Activated CD8-positive, alpha-beta T cell treated with anti-CD3 and anti-CD28 coated beads for 36 hours (primary cell): ENCODE data around the gene VCX3A. TPM values are rescaled to one million over a fixed set of nuclear protein-coding genes. Genes with fewer than 3 reads are reported as not detected.
"Not testable (repeated sequence)": the region's sequence is repeated elsewhere in the genome, so short reads cannot be mapped to it uniquely, and the experiment has no call there.

Experiments
- ATAC-seq: fragments of 200-7000 bp; cut with Tn5 transposase; one replicate; pipeline ENCODE4 v1.10.0; 2021; ENCODE audit warnings: mild to moderate bottlenecking, moderate library complexity
- CTCF ChIA-PET: fragments of 350-600 bp; sonication (Branson Sonifier 250); formaldehyde crosslinking; loops from one replicate; lab custom pipeline; 2021; ENCODE audit warnings: antibody characterized with exemption; lab: Charles Lee
- POLR2A ChIA-PET: fragments of 350-600 bp; sonication (Branson Sonifier 250); formaldehyde crosslinking; loops from one replicate; lab custom pipeline; 2021; ENCODE audit warnings: antibody characterized with exemption; lab: Charles Lee
- DNase-seq: peaks from one replicate; pipeline ENCODE4 v3.0.0-alpha.2; 2020
- H3K27ac Mint-ChIP-seq: one replicate; pipeline ENCODE4 v1.8.0; 2021; ENCODE audit warnings: mild to moderate bottlenecking, mixed read lengths
- H3K27me3 Mint-ChIP-seq: one replicate; pipeline ENCODE4 v1.8.0; 2021; ENCODE audit warnings: mixed read lengths
- H3K36me3 Mint-ChIP-seq: one replicate; pipeline ENCODE4 v1.8.0; 2021; ENCODE audit warnings: low read depth, mixed read lengths
- H3K4me1 Mint-ChIP-seq: one replicate; pipeline ENCODE4 v1.8.0; 2021; ENCODE audit warnings: low read depth, mixed read lengths
- H3K4me3 Mint-ChIP-seq: one replicate; pipeline ENCODE4 v1.8.0; 2021; ENCODE audit warnings: mild to moderate bottlenecking, moderate library complexity, mixed read lengths
- H3K9me3 Mint-ChIP-seq: one replicate; pipeline ENCODE4 v1.8.0; 2021; ENCODE audit warnings: mixed read lengths
- intact Hi-C: fragments of 100-400 bp; cut with micrococcal nuclease; formaldehyde crosslinking; loops from one replicate; pipeline ENCODE4 v1.10.0; 2022
- total RNA-seq, 2 experiments: library from RNA; stranded (reverse); gene quantifications; one replicate each; pipeline ENCODE4 v1.2.3, GENCODE V29; 2021
- TF ChIP-seq, protein P1 (sequence below): fragments of 200-600 bp; IDR thresholded peaks from one replicate; pipeline ENCODE4 v1.8.0; 2022; ENCODE audit warnings: antibody characterized with exemption, mild to moderate bottlenecking

VCX3A gene
- not detected for total RNA-seq

- H3K36me3 Mint-ChIP-seq, H3K9me3 Mint-ChIP-seq: not testable (repeated sequence)
These were observed at the start of gene VCX3A for GRCh38 chrX:6535018-6535417. Gene VCX3A, minus strand, starts transcription at chrX:6535118. Its CDS starts 621 bp downstream, at chrX:6534497.

DNA sequence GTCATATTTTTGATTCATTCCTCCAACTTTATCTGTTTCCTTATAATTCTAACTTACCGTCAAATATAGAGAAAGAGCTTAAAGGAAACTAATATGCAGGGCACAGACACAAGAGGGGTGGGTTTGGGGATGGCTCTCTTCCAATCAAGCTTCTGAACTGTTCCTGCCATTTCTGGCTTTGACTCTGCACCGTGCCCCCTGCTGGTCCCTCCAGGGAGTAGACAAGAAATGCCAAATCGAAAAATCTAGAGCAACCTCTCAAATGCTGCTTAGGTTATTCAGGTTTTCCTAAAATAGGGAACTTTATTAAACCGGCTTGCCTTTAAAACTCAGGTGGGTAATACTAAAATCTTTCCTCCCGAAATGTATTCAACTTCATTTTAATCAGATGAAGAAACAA lies 39.8 kb upstream of the VCX3A start:
- H3K9me3 Mint-ChIP-seq, result no peaks in the 10 kb centered on the region
- TF ChIP-seq, protein P1, sequence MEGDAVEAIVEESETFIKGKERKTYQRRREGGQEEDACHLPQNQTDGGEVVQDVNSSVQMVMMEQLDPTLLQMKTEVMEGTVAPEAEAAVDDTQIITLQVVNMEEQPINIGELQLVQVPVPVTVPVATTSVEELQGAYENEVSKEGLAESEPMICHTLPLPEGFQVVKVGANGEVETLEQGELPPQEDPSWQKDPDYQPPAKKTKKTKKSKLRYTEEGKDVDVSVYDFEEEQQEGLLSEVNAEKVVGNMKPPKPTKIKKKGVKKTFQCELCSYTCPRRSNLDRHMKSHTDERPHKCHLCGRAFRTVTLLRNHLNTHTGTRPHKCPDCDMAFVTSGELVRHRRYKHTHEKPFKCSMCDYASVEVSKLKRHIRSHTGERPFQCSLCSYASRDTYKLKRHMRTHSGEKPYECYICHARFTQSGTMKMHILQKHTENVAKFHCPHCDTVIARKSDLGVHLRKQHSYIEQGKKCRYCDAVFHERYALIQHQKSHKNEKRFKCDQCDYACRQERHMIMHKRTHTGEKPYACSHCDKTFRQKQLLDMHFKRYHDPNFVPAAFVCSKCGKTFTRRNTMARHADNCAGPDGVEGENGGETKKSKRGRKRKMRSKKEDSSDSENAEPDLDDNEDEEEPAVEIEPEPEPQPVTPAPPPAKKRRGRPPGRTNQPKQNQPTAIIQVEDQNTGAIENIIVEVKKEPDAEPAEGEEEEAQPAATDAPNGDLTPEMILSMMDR, result no peak
- no peak overlapping the region for H3K27ac Mint-ChIP-seq
- intact Hi-C loops, result no loop called here
- H3K4me3 Mint-ChIP-seq, result no peak overlapping the region
- no peaks in the 10 kb centered on the region for H3K36me3 Mint-ChIP-seq
- H3K27me3 Mint-ChIP-seq, result no peaks in the 10 kb centered on the region
- DNase-seq (no peak), ATAC-seq (no peak)
- CTCF ChIA-PET, result no interaction called here
- no peaks in the 10 kb centered on the region for H3K4me1 Mint-ChIP-seq
- POLR2A ChIA-PET, result no interaction called here

More at GRCh38 chrX:6535018-6535417, at the start of gene VCX3A:
- H3K27ac Mint-ChIP-seq, ATAC-seq, H3K4me3 Mint-ChIP-seq, POLR2A ChIA-PET, H3K27me3 Mint-ChIP-seq, H3K4me1 Mint-ChIP-seq, CTCF ChIA-PET, intact Hi-C loops, DNase-seq: not testable (repeated sequence)

- CTCF ChIA-PET, result no interaction called here
These were observed 33.1 kb upstream of the VCX3A start for GRCh38 chrX:6568031-6568430.

GRCh38 chrX:6558979-6559378 lies 24.1 kb upstream of the VCX3A start:
- POLR2A ChIA-PET, result no interaction called here
- no peak for ATAC-seq
- peaks cover 2% of the 10 kb centered on the region for H3K9me3 Mint-ChIP-seq

More at GRCh38 chrX:6568031-6568430, 33.1 kb upstream of the VCX3A start:
- no peaks in the 10 kb centered on the region for H3K36me3 Mint-ChIP-seq
- ATAC-seq (no peak), DNase-seq (no peak)
- no peaks in the 10 kb centered on the region for H3K4me1 Mint-ChIP-seq
- intact Hi-C loops, result no loop called here
- TF ChIP-seq, protein P1, result no peak
- no peak overlapping the region for H3K27ac Mint-ChIP-seq
- no peak overlapping the region for H3K4me3 Mint-ChIP-seq
- H3K27me3 Mint-ChIP-seq, result no peaks in the 10 kb centered on the region
- POLR2A ChIA-PET, result no interaction called here
- H3K9me3 Mint-ChIP-seq, result no peaks in the 10 kb centered on the region

DNA sequence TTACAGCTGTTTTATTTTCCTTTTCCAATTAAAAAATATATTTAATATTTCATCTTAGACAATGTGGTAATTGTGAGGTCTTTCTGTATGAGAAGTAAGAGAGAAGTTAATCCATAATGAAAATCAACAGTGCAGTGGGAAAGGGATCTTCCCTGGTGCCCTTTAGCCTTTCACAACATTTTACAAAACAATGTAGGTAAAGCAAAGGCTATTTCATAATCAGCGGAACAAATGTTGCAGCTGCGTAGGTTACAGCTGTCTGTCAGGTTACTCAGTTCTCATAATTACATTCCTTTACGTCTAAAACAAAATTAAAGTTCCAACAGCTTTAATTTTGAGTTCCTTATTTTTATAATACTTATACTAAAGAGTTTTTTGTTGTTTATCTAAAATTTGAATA lies 22.8 kb upstream of the VCX3A start:
- Mint-ChIP-seq H3K27ac (no peak overlapping the region), H3K4me3 (no peak overlapping the region), H3K9me3 (peaks cover 4% of the 10 kb centered on the region), H3K36me3 (no peaks in the 10 kb centered on the region), H3K4me1 (no peaks in the 10 kb centered on the region), H3K27me3 (no peaks in the 10 kb centered on the region)
- DNase-seq, result no peak
- no peak for ATAC-seq
- CTCF ChIA-PET, result no interaction called here
- intact Hi-C loops, result no loop called here
- POLR2A ChIA-PET, result no interaction called here
- TF ChIP-seq, protein P1, result no peak

More at GRCh38 chrX:6558979-6559378, 24.1 kb upstream of the VCX3A start:
- no peak overlapping the region for H3K4me3 Mint-ChIP-seq
- no peak overlapping the region for H3K27ac Mint-ChIP-seq
- CTCF ChIA-PET, result no interaction called here
- intact Hi-C loops, result no loop called here
- TF ChIP-seq, protein P1, result no peak
- no peak for DNase-seq
- H3K27me3 Mint-ChIP-seq, result no peaks in the 10 kb centered on the region
- no peaks in the 10 kb centered on the region for H3K4me1 Mint-ChIP-seq
- H3K36me3 Mint-ChIP-seq, result no peaks in the 10 kb centered on the region

- H3K27me3 Mint-ChIP-seq, result no peaks in the 10 kb centered on the region
- ATAC-seq, result no peak
These were observed 16.1 kb upstream of the VCX3A start for GRCh38 chrX:6550999-6551398.

More at GRCh38 chrX:6550999-6551398, 16.1 kb upstream of the VCX3A start:
- TF ChIP-seq, protein P1, result no peak
- H3K9me3 Mint-ChIP-seq, result peaks cover 4% of the 10 kb centered on the region
- H3K4me1 Mint-ChIP-seq, result no peaks in the 10 kb centered on the region
- H3K27ac Mint-ChIP-seq, result no peak overlapping the region
- intact Hi-C loops, result no loop called here
- CTCF ChIA-PET, result no interaction called here
- no peak for DNase-seq
- H3K36me3 Mint-ChIP-seq, result no peaks in the 10 kb centered on the region
- no peak overlapping the region for H3K4me3 Mint-ChIP-seq
- POLR2A ChIA-PET, result no interaction called here
